ENCODE measurements around the gene MED13.
"Not testable (repeated sequence)": the region's sequence is repeated elsewhere in the genome, so short reads cannot be mapped to it uniquely, and the experiment has no call there.

The MED13 gene

GRCh38 chr17:61904094-61904710 lies 160.9 kb downstream of the MED13 start:
- no peak for DNase-seq

GRCh38 chr17:61903251-61903650 lies 161.8 kb downstream of the MED13 start:
- DNase-seq: no peak

GRCh38 chr17:61897548-61898180 lies 167.4 kb downstream of the MED13 start:
- no peak for DNase-seq

GRCh38 chr17:61895391-61895790 lies 169.7 kb downstream of the MED13 start:
- DNase-seq: no peak

GRCh38 chr17:61894310-61894709 lies 170.8 kb downstream of the MED13 start:
- DNase-seq: not testable (repeated sequence)

All from SHP77 (cell line).